Stimulated activated memory B cell treated with anti-CD40 and anti-IgM and Interleukin-4, amounts not matched to agents 10 μg/mL and 1 μg/mL and 100 μg/mL, for 72 hours (primary cell): Measurements from ENCODE around the gene ZSWIM6.

Experiments
- ATAC-seq: fragments of 150-1000 bp; cut with Tn5 transposase; 2 replicates; pipeline ENCODE4 v1.10.0; 2021
- H3K27ac Mint-ChIP-seq: one replicate; pipeline ENCODE4 v1.8.0; 2022; ENCODE audit warnings: mild to moderate bottlenecking, mixed read lengths
- H3K27me3 Mint-ChIP-seq: one replicate; pipeline ENCODE4 v1.8.0; 2022; ENCODE audit warnings: mixed read lengths
- H3K36me3 Mint-ChIP-seq: one replicate; pipeline ENCODE4 v1.8.0; 2022; ENCODE audit warnings: mixed read lengths
- H3K4me1 Mint-ChIP-seq: one replicate; pipeline ENCODE4 v1.8.0; 2022; ENCODE audit warnings: mixed read lengths
- H3K4me3 Mint-ChIP-seq: one replicate; pipeline ENCODE4 v1.8.0; 2022; ENCODE audit warnings: mild to moderate bottlenecking, moderate library complexity, mixed read lengths
- H3K9me3 Mint-ChIP-seq: one replicate; pipeline ENCODE4 v1.8.0; 2022; ENCODE audit warnings: mixed read lengths

ZSWIM6 gene

GRCh38 chr5:61301341-61302199, 30.5 kb upstream of the ZSWIM6 start:
- ATAC-seq = no peak
- no peak overlapping the region for H3K4me3 Mint-ChIP-seq
- H3K4me1 Mint-ChIP-seq = peaks cover 9% of the 10 kb centered on the region
- no peaks in the 10 kb centered on the region for H3K9me3 Mint-ChIP-seq
- no peak overlapping the region for H3K27ac Mint-ChIP-seq
- H3K36me3 Mint-ChIP-seq = no peaks in the 10 kb centered on the region
- peaks cover 20% of the 10 kb centered on the region for H3K27me3 Mint-ChIP-seq

GRCh38 chr5:61302200-61302563, 29.9 kb upstream of the ZSWIM6 start:
- Mint-ChIP-seq H3K4me3 (no peak overlapping the region), H3K27me3 (peaks cover 26% of the 10 kb centered on the region), H3K9me3 (no peaks in the 10 kb centered on the region), H3K4me1 (peaks cover 15% of the 10 kb centered on the region), H3K36me3 (no peaks in the 10 kb centered on the region), H3K27ac (no peak overlapping the region)
- ATAC-seq = no peak

GRCh38 chr5:61303346-61303745, 28.7 kb upstream of the ZSWIM6 start:
- peaks cover 38% of the 10 kb centered on the region for H3K27me3 Mint-ChIP-seq
- no peak overlapping the region for H3K27ac Mint-ChIP-seq
- H3K4me1 Mint-ChIP-seq = peaks cover 13% of the 10 kb centered on the region
- H3K4me3 Mint-ChIP-seq = no peak overlapping the region
- no peaks in the 10 kb centered on the region for H3K9me3 Mint-ChIP-seq
- no peaks in the 10 kb centered on the region for H3K36me3 Mint-ChIP-seq
- no peak for ATAC-seq

DNA sequence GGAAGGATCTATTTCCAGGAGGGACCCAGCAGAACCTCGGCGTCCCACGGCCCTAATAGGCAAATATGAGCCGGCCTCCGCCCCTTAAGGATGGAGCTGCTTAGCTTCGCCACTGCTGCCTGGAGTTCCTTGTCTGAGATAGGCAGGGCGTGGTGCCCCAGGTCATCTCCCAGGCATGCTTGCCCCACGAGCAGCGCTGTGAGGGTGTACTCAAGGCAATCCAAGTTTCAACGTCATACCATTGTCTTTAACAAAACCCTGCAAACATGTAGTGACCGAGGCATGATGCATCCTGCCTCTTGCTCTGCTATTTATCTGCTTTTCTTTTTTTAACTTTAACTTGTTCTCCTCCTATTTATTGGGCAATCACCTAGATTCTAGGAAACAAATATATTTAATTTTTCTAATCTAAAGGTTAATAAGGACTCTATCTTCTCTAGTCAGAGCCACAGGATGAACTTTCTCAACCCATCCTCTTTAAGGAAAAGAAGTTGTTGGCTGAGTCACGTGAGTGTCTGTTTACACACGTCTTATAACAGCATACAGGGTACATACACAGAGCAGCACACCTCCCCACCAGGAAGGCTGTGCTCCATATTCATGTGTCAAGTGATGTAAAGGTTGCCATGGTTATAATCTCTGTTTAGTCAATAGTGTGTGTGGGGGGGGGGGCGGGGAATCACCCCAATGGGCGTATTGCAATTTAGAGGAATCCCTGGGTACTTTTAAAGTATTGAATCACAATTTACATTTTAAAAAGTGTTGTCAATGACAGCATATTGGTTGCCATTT, 27.3 kb upstream of the ZSWIM6 start:
- H3K36me3 Mint-ChIP-seq = no peaks in the 10 kb centered on the region
- no peaks in the 10 kb centered on the region for H3K9me3 Mint-ChIP-seq
- H3K27ac Mint-ChIP-seq = no peak overlapping the region

DNA sequence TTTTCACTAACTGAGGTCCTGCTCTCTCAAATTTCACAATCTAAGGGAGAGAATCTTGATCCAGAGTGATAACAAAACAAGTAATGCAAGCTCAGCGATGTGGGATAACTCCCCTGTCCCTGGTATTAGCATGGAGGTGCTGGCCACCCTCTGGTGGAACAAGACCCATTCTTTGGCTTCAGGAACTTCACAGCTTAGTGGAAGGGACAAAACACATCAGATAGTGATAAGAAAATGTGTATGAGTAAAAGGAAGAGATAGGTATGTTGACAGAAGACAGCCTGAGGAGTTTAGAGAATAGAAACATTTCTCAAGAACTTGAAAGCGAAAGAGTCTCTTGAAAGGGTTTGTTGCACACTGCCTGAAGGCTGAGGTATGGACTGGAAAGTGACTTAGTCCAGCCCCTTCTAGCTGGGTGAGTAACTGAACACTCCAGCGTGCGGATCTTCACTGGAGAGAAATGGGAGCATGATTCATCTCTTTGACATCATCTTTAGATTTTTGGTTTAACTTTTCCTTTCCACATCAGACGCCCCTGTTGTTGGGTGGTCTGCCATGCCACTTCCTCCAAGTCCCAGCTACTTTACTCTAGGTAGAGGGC, 25.4 kb upstream of the ZSWIM6 start:
- Mint-ChIP-seq H3K27me3 (peaks cover 68% of the 10 kb centered on the region), H3K4me3 (no peak overlapping the region), H3K36me3 (no peaks in the 10 kb centered on the region), H3K4me1 (peaks cover 13% of the 10 kb centered on the region), H3K9me3 (no peaks in the 10 kb centered on the region), H3K27ac (no peak overlapping the region)
- ATAC-seq = peak; percentile 45

More for the DNA sequence above, 27.3 kb upstream of the ZSWIM6 start:
- Mint-ChIP-seq H3K4me3 (no peak overlapping the region), H3K27me3 (peaks cover 52% of the 10 kb centered on the region), H3K4me1 (peaks cover 13% of the 10 kb centered on the region)
- no peak for ATAC-seq

DNA sequence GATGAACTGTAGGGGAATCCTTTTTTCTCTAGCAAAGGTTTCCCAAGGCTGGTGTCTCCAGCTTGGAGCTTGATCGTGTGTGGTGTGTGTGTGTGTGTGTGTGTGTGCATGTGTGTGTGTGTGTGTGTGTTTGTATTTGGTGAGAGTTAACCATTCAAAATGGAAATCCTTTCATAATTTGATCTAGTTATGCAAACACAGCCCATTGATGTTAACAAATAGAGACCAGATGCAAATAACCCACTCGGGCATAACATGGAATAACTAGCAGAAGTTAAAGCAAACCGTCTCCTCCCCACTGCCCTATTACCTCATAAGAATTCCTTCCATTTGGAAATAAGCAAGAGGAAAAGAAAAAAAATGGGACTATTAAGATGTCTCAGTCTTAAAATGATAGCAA, 24.9 kb upstream of the ZSWIM6 start:
- H3K36me3 Mint-ChIP-seq = no peaks in the 10 kb centered on the region
- H3K27me3 Mint-ChIP-seq = peaks cover 68% of the 10 kb centered on the region
- no peaks in the 10 kb centered on the region for H3K9me3 Mint-ChIP-seq
- H3K27ac Mint-ChIP-seq = no peak overlapping the region
- peaks cover 13% of the 10 kb centered on the region for H3K4me1 Mint-ChIP-seq
- no peak overlapping the region for H3K4me3 Mint-ChIP-seq
- no peak for ATAC-seq

DNA sequence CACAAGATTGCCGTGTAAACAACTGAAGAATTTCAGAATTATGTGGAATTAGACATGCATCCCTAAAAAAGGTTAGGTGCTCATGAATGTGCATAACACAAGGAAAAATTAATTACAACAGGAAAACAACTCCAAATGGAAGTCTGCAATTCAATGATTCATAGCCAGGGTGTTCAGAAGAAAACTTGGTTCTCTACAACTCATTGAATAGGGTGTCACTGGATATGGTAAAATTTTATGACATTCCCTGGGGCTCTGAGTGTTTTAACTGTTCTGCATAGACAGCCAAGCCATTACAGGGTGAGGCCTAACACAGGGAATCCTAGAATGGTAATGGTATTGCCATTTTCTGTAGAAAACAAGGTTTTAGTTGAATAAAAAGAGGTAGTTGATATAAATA, 24.4 kb upstream of the ZSWIM6 start:
- ATAC-seq = no peak
- Mint-ChIP-seq H3K27me3 (peaks cover 69% of the 10 kb centered on the region), H3K36me3 (no peaks in the 10 kb centered on the region), H3K27ac (no peak overlapping the region), H3K4me3 (no peak overlapping the region), H3K9me3 (no peaks in the 10 kb centered on the region), H3K4me1 (peaks cover 13% of the 10 kb centered on the region)

DNA sequence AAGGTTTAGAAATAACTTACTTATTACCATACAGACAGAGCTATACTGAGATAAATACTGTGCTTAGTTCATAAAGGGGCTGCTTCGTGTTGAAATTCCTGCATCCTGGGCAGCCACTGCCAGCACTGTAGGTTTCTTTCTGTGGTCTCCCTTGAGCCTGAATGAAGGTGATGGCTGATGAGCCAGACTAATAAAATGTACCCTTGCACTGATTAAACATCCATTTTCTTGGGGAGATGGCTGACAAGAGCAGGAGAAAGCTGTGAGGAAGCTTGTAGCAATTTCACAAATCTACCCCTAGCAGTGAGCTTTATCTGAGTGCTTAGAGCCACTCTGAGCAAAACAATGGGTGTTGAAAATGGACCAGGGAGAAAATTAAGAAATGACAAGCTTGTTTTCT, 23.3 kb upstream of the ZSWIM6 start:
- ATAC-seq = no peak
- peaks cover 77% of the 10 kb centered on the region for H3K27me3 Mint-ChIP-seq
- peaks cover 13% of the 10 kb centered on the region for H3K4me1 Mint-ChIP-seq

GRCh38 chr5:61309115-61309514, 22.9 kb upstream of the ZSWIM6 start:
- peaks cover 77% of the 10 kb centered on the region for H3K27me3 Mint-ChIP-seq
- H3K4me3 Mint-ChIP-seq = no peak overlapping the region
- H3K9me3 Mint-ChIP-seq = no peaks in the 10 kb centered on the region
- peaks cover 13% of the 10 kb centered on the region for H3K4me1 Mint-ChIP-seq
- H3K27ac Mint-ChIP-seq = no peak overlapping the region
- no peak for ATAC-seq
- H3K36me3 Mint-ChIP-seq = no peaks in the 10 kb centered on the region

More for the DNA sequence above, 23.3 kb upstream of the ZSWIM6 start:
- Mint-ChIP-seq H3K27ac (no peak overlapping the region), H3K9me3 (no peaks in the 10 kb centered on the region), H3K36me3 (no peaks in the 10 kb centered on the region), H3K4me3 (no peak overlapping the region)

DNA sequence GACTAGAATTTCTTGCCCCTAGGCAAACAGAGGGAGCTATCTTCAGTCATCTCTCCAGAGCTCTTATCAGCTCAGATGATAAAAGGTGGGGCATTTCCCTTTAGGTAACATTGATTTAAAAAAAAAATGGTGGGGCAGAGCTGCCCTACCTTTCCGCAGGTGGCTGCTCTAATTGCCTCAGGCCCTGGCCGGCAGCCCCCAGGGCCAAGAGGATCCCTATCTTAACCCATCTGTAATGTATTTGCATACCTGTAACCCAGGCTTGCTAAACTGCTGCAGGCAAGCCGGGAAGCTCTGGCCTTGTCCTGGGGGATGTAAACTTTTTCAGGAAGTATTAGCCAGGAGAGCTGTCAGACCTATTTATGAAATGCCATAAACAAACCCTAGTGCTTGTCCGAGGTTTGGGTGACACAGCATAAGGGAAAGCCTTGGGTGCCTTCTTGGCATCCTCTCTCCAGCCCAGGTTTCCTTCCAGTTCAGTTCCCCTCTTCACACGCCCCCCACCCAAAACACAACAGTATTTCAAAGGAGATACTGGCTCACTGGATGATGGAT, 20.9 kb upstream of the ZSWIM6 start:
- Mint-ChIP-seq H3K27me3 (peaks cover 61% of the 10 kb centered on the region), H3K4me1 (peaks cover 13% of the 10 kb centered on the region), H3K4me3 (no peak overlapping the region), H3K9me3 (no peaks in the 10 kb centered on the region), H3K27ac (no peak overlapping the region), H3K36me3 (no peaks in the 10 kb centered on the region)
- ATAC-seq = no peak

- Mint-ChIP-seq H3K9me3 (no peaks in the 10 kb centered on the region), H3K27ac (no peak overlapping the region), H3K27me3 (peaks cover 51% of the 10 kb centered on the region), H3K4me1 (peaks cover 4% of the 10 kb centered on the region), H3K36me3 (no peaks in the 10 kb centered on the region), H3K4me3 (no peak overlapping the region)
- ATAC-seq = no peak
These were observed 19.9 kb upstream of the ZSWIM6 start for GRCh38 chr5:61311836-61312808.

- H3K27me3 Mint-ChIP-seq = peaks cover 31% of the 10 kb centered on the region
- no peak for ATAC-seq
- H3K4me3 Mint-ChIP-seq = no peak overlapping the region
- H3K27ac Mint-ChIP-seq = no peak overlapping the region
- H3K36me3 Mint-ChIP-seq = no peaks in the 10 kb centered on the region
- no peaks in the 10 kb centered on the region for H3K9me3 Mint-ChIP-seq
- H3K4me1 Mint-ChIP-seq = peaks cover 4% of the 10 kb centered on the region
These were observed 17.9 kb upstream of the ZSWIM6 start for GRCh38 chr5:61313960-61314681.

DNA sequence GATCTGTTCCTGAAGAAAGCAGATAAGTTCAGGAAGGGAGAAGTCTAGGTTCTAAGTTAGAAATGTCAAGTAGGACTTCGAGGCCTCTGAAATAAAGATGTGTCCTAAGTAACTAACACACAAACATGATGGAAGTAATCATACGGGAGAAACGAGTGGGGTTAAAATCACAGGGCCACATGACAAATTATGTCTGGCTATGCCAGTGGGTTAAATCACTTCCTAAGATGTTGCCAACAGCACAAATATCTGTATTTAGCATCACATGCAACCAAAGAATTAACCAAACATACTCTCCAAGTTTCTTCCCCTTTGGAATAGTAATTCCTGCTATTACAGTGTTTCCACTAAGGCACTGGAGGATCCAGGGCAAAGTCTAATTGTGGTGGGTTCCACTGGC, 13.7 kb upstream of the ZSWIM6 start:
- Mint-ChIP-seq H3K27ac (no peak overlapping the region), H3K4me3 (no peak overlapping the region), H3K4me1 (peaks cover 23% of the 10 kb centered on the region), H3K36me3 (no peaks in the 10 kb centered on the region), H3K27me3 (peaks cover 3% of the 10 kb centered on the region), H3K9me3 (no peaks in the 10 kb centered on the region)
- ATAC-seq = no peak
